Cardiac fibroblast (primary cell): ENCODE results near the gene MIOS.
A peak's percentile ranks its signal among the peaks of the same experiment; 100 is the strongest.

ENCODE experiments used
- DNase-seq, 2 donors: peaks; one replicate each; pipeline versions ENCODE4 v3.0.0 to v3.0.0-alpha.2; 2010; ENCODE audit warnings: low read depth in 2 of 2
- H3K4me3 ChIP-seq, 2 donors: replicated peaks in 1 of 2; 1 replicate in 1 of 2; 2 replicates in 1 of 2; pipeline ENCODE4 v1.5.1; 2011; ENCODE audit warnings: low read depth in 2 of 2, low read length in 2 of 2, mild to moderate bottlenecking in 2 of 2, moderate library complexity in 1 of 2
- TF ChIP-seq, protein P1 (sequence below): IDR thresholded peaks from one replicate; pipeline ENCODE4 v1.5.1; 2011; ENCODE audit warnings: low read depth, mild to moderate bottlenecking, low read length, inconsistent platforms

The MIOS gene

DNA sequence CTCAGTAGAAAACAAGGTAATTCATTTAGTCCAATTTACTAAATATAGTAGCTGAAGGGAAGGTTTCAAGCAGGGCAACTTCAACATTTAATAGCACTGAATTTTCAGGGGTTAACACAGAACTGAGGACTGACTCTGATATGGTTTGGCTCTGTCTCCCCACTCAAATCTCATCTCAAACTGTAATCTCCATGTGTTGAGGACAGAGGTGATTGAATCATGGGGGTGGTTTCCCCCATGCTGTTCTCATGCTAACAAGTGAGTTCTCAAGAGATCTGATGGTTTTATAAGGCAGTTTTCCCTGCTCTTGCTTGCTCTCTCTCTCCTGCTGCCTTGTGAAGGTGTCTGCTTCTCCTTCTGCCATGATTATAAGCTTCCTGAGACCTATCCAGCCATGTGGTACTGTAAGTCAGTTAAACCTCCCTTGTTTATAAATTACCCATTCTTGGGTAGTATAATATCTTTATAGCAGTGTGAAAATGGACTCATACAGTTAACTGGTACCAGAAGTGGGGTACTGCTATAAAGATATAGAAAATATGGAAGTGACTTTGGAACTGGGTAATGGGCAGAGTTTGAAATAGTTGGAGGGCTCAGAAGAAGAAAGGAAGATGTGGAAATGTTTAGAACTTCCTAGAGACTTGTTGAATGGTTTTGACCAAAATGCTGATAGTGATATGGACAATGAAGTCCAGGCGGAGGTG is 64.1 kb downstream of the MIOS start:
- no peak overlapping the region for H3K4me3 ChIP-seq
- DNase-seq: no peak
- TF ChIP-seq, protein P1, sequence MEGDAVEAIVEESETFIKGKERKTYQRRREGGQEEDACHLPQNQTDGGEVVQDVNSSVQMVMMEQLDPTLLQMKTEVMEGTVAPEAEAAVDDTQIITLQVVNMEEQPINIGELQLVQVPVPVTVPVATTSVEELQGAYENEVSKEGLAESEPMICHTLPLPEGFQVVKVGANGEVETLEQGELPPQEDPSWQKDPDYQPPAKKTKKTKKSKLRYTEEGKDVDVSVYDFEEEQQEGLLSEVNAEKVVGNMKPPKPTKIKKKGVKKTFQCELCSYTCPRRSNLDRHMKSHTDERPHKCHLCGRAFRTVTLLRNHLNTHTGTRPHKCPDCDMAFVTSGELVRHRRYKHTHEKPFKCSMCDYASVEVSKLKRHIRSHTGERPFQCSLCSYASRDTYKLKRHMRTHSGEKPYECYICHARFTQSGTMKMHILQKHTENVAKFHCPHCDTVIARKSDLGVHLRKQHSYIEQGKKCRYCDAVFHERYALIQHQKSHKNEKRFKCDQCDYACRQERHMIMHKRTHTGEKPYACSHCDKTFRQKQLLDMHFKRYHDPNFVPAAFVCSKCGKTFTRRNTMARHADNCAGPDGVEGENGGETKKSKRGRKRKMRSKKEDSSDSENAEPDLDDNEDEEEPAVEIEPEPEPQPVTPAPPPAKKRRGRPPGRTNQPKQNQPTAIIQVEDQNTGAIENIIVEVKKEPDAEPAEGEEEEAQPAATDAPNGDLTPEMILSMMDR: no peak

DNA sequence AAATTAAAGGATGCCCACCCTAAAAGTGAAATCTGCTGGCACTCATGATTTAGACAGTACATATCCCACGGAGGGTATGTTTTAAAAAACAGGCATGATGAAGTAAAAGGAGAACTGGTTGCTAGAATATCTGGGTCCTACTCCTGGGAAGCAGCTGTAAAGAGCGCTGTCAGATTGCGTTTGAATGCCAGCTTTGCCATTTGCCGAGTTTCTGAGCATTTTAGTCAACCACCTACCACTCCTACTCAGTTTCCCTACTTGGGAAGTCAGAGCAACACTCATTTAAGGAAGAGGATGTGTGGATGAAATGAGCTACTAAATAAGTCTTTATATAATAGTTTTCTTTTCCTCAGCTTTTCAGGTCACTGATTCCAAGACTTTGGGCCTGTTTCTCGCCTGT is 72.7 kb downstream of the MIOS start:
- H3K4me3 ChIP-seq: peak overlapping the region; percentile 93 to 98
- peak in 1 of 2 donors; percentile 3 for DNase-seq
- TF ChIP-seq, protein P1: no peak

DNA sequence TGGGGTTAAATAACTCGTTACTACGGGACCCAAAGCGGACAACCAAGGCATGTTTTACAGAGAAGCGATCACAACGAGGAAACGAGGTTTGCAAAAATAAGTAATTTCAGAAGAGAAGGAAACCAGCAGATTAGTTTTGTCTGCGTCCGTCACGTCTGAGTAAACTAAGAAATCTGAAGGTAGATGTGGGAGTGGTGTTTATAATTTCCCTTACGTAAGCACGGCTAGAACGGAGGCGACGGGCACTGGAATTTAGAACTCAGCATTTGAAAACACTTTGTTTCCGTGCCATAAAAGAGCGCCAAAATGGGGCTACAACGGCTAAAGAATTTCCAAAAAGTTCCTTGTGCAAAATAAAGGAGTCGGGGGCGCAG is 73.2 kb downstream of the MIOS start:
- H3K4me3 ChIP-seq: peak overlapping the region; percentile 93 to 98
- TF ChIP-seq, protein P1: no peak
- DNase-seq: peak; percentile 27 to 43

DNA sequence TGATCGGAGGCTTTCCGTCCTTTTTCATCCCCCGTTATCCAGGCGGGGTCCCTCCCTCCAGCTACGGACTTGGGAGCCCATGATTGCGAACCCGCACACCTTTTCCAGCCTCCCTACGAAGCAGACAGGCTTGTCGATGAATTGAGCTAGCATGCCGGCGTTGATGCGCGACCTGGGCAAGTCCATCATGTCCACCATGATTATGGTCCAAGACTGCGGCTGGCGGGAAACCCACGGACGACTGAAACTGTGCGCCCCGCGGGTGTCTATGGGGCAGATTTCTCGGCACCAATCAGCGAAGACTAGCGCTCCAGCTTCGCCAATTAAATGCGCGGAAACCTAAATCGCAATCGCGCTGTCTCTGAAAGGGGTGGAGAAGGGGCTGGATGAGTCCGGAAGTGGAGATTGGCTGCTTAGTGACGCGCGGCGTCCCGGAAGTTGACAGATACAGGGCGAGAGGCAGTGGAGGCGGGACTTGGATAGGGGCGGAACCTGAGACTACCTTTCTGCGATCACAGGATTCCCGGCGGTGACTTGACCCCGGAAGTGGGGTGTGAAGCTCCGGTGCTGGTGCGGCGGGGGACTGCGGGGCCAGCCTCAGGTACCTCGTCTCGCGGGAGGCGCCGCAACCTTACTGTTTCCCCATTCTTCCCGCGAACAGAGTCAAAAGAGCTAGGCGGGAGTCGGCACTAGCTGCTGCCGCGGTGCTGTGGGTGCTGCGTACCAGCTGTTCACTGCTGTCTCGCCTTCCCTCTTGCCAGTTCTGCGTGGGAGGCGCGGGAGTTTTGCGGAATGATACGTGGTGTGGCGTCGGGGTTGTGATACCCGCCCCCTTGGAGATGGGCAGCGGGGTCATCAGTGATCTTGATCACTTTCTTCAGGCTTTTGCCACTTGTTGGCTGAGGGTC is 73.8 kb downstream of the MIOS start, which contains the start of gene UMAD1:
Gene UMAD1, plus strand, starts transcription at position 532 of the 908 bp plus-strand sequence. CDS start 32,620 bp downstream, outside the sequence.
- TF ChIP-seq, protein P1: no peak
- DNase-seq: peak; percentile 98 to 99
- peak within 1 kb of the TSS; percentile 93 to 98 for H3K4me3 ChIP-seq

DNA sequence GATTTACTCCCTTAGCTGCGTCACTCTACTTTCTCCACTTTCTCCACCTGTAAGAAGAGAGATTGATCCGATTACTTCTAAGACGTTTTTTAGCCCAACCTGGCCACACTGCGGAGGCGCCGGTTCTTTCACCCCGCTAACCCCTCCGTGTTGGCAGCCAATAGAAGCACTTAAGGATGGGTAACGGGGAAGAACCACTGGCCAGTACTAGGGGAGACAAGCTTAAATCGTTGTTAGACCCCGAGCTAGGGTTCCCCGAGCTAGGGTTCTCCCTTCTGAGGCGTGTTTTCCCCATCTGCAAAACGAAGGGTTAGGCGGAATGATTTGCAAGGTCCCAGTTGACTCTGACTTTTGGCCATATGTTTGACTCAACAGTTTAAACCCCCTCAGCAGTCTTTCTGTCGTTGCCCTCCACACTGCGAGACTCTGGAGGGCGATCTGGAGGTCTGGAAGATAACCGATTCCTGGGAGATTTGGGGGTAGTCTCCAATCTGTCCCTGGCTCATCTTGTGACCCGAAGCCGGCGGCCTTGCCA is 74.5 kb downstream of the MIOS start:
- H3K4me3 ChIP-seq: peak overlapping the region; percentile 93 to 98
- DNase-seq: peak; percentile 18 to 23
- TF ChIP-seq, protein P1: no peak

DNA sequence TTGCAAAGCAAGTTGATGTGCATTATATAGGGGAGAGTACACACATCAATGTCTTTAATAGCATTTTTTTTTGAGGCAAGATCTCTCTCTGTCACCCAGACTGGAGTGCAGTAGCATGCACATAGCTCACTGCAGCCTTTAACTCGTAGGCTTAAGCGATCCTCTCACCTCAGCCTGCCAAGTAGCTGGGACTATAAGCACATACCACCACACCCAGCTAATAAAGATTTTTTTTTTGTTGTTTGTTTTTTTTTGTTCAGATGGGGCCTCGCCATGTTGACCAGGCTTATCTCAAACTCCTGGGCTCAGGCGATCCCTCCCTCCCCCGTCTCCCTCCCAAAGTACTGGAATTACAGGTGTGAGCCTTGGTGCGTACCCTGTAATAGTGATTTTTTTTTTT is 75.4 kb downstream of the MIOS start:
- DNase-seq: no peak
- H3K4me3 ChIP-seq: no peak overlapping the region
- TF ChIP-seq, protein P1: no peak
